ENCODE measurements around the gene DCC. TPM values are rescaled to one million over a fixed set of nuclear protein-coding genes. Genes with fewer than 3 reads are reported as not detected.

The DCC gene
- total and polyA plus RNA-seq, 2 experiments from 2014 or later, result 0.53 to 0.73 TPM

DNA sequence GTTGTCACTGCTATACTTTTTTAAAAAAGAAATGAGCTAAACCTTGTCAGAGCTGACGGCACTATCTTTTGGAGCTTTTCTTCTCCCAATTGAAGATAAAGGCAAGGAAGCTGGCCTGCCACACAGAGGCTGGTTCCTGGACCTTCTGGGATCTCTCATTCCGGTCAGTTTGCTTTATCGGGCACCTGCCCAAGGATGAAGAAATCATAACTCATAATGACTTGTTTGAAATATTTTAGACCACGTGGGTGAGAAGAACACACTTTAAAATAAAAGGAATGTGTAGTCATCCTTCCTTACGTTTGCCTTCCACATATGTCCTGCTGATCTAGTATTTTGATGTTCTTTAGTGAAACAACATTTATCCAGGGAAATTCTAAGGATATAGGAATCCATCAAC, 535.7 kb downstream of the DCC start:
- Mint-ChIP-seq H3K27me3 (ENCODE audit: insufficient read depth, low read depth, poor library complexity) (peaks cover 2% of the 10 kb centered on the region), H3K36me3 (ENCODE audit: low read depth) (no peaks in the 10 kb centered on the region), H3K4me3 (no peak overlapping the region), H3K27ac (no peak overlapping the region), H3K4me1 (peaks cover 5% of the 10 kb centered on the region), H3K9me3 (0 out of 3 replicates have a peak, but pooled peaks cover 3% of the 10 kb centered on the region)
- no peak overlapping the region for H3K4me2 ChIP-seq
- no peak overlapping the region for H3K27ac ChIP-seq (ENCODE audit: low read depth)
- H3K27me3 ChIP-seq (ENCODE audit: insufficient read depth), result no peaks in the 10 kb centered on the region
- H2AFZ ChIP-seq, result no peak overlapping the region
- no peaks in the 10 kb centered on the region for H3K9me2 ChIP-seq (ENCODE audit: insufficient read depth)
- DNase-seq (ENCODE audit: low spot score) (no peak), ATAC-seq (no peak)
- no peaks in the 10 kb centered on the region for H4K20me1 ChIP-seq (replicated peaks; ENCODE audit: insufficient read depth)
- TF ChIP-seq, protein P1, sequence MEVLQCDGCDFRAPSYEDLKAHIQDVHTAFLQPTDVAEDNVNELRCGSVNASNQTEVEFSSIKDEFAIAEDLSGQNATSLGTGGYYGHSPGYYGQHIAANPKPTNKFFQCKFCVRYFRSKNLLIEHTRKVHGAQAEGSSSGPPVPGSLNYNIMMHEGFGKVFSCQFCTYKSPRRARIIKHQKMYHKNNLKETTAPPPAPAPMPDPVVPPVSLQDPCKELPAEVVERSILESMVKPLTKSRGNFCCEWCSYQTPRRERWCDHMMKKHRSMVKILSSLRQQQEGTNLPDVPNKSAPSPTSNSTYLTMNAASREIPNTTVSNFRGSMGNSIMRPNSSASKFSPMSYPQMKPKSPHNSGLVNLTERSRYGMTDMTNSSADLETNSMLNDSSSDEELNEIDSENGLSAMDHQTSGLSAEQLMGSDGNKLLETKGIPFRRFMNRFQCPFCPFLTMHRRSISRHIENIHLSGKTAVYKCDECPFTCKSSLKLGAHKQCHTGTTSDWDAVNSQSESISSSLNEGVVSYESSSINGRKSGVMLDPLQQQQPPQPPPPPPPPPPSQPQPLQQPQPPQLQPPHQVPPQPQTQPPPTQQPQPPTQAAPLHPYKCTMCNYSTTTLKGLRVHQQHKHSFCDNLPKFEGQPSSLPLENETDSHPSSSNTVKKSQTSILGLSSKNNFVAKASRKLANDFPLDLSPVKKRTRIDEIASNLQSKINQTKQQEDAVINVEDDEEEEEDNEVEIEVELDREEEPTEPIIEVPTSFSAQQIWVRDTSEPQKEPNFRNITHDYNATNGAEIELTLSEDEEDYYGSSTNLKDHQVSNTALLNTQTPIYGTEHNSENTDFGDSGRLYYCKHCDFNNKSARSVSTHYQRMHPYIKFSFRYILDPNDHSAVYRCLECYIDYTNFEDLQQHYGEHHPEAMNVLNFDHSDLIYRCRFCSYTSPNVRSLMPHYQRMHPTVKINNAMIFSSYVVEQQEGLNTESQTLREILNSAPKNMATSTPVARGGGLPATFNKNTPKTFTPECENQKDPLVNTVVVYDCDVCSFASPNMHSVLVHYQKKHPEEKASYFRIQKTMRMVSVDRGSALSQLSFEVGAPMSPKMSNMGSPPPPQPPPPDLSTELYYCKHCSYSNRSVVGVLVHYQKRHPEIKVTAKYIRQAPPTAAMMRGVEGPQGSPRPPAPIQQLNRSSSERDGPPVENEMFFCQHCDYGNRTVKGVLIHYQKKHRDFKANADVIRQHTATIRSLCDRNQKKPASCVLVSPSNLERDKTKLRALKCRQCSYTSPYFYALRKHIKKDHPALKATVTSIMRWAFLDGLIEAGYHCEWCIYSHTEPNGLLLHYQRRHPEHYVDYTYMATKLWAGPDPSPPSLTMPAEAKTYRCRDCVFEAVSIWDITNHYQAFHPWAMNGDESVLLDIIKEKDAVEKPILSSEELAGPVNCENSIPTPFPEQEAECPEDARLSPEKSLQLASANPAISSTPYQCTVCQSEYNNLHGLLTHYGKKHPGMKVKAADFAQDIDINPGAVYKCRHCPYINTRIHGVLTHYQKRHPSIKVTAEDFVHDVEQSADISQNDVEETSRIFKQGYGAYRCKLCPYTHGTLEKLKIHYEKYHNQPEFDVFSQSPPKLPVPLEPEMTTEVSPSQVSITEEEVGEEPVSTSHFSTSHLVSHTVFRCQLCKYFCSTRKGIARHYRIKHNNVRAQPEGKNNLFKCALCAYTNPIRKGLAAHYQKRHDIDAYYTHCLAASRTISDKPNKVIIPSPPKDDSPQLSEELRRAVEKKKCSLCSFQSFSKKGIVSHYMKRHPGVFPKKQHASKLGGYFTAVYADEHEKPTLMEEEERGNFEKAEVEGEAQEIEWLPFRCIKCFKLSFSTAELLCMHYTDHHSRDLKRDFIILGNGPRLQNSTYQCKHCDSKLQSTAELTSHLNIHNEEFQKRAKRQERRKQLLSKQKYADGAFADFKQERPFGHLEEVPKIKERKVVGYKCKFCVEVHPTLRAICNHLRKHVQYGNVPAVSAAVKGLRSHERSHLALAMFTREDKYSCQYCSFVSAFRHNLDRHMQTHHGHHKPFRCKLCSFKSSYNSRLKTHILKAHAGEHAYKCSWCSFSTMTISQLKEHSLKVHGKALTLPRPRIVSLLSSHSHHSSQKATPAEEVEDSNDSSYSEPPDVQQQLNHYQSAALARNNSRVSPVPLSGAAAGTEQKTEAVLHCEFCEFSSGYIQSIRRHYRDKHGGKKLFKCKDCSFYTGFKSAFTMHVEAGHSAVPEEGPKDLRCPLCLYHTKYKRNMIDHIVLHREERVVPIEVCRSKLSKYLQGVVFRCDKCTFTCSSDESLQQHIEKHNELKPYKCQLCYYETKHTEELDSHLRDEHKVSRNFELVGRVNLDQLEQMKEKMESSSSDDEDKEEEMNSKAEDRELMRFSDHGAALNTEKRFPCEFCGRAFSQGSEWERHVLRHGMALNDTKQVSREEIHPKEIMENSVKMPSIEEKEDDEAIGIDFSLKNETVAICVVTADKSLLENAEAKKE (CRISPR knock-in tag; IDR thresholded peaks at IDR 0.05), result no peak
- no peak for TF ChIP-seq STAT1 (IDR thresholded peaks at IDR 0.05; ENCODE audit: unreplicated experiment)
- TF ChIP-seq EZH2phosphoT487 (IDR thresholded peaks at IDR 0.05; ENCODE audit: unreplicated experiment), result no peak
- TF ChIP-seq CREB1 (CRISPR knock-in tag; IDR thresholded peaks at IDR 0.05; ENCODE audit: low read depth), result no peak
- no peak for TF ChIP-seq EZH2 (IDR thresholded peaks at IDR 0.05; ENCODE audit: low read depth, unreplicated experiment)
- TF ChIP-seq, protein P2, sequence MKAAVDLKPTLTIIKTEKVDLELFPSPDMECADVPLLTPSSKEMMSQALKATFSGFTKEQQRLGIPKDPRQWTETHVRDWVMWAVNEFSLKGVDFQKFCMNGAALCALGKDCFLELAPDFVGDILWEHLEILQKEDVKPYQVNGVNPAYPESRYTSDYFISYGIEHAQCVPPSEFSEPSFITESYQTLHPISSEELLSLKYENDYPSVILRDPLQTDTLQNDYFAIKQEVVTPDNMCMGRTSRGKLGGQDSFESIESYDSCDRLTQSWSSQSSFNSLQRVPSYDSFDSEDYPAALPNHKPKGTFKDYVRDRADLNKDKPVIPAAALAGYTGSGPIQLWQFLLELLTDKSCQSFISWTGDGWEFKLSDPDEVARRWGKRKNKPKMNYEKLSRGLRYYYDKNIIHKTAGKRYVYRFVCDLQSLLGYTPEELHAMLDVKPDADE (IDR thresholded peaks at IDR 0.05), result no peak
- no peak for TF ChIP-seq ZNF331 (CRISPR knock-in tag; IDR thresholded peaks at IDR 0.05; ENCODE audit: low read depth)
- no peaks in the 10 kb centered on the region for H3K79me2 ChIP-seq (replicated peaks; ENCODE audit: insufficient read depth)
- no peaks in the 10 kb centered on the region for H3K36me3 ChIP-seq (ENCODE audit: insufficient read depth)
- 0 out of 2 replicates have a peak, but pooled peaks cover under 1% of the 10 kb centered on the region for H3K4me1 ChIP-seq (ENCODE audit: insufficient read depth)
- no peak overlapping the region for H3K4me3 ChIP-seq
- no peaks in the 10 kb centered on the region for H3F3A ChIP-seq (replicated peaks; ENCODE audit: low read depth)

Measured in GM23338 (cell line).